Progenitor cell of endocrine pancreas (in vitro differentiated cells): ENCODE data around the gene AOPEP. TPM values are rescaled to one million over a fixed set of nuclear protein-coding genes. Genes with fewer than 3 reads are reported as not detected.
"Not testable (repeated sequence)": the region's sequence is repeated elsewhere in the genome, so short reads cannot be mapped to it uniquely, and the experiment has no call there.

Source experiments
- DNase-seq: peaks from one replicate; pipeline ENCODE4 v3.0.0; 2021; ENCODE audit warnings: low spot score; ENCODE audit not compliant: unreplicated experiment
- H3K27ac Mint-ChIP-seq: 2 replicates; pipeline ENCODE4 v1.8.0; 2021; ENCODE audit warnings: mild to moderate bottlenecking, moderate library complexity, mixed read lengths
- H3K27me3 Mint-ChIP-seq: 2 replicates; pipeline ENCODE4 v1.8.0; 2021; ENCODE audit warnings: mixed read lengths
- H3K36me3 Mint-ChIP-seq: 2 replicates; pipeline ENCODE4 v1.8.0; 2022; ENCODE audit warnings: mixed read lengths; ENCODE audit not compliant: insufficient read depth
- H3K4me1 Mint-ChIP-seq: 2 replicates; pipeline ENCODE4 v1.8.0; 2021; ENCODE audit warnings: low read depth, mixed read lengths
- H3K4me3 Mint-ChIP-seq: 2 replicates; pipeline ENCODE4 v1.8.0; 2021; ENCODE audit warnings: low read depth, mild to moderate bottlenecking, moderate library complexity, mixed read lengths
- H3K9me3 Mint-ChIP-seq: 2 replicates; pipeline ENCODE4 v1.8.0; 2021; ENCODE audit warnings: low read depth, mixed read lengths
- CTCF ChIP-seq: fragments of 200-600 bp; sonication (generic); IDR thresholded peaks from one replicate; pipeline ENCODE4 v1.5.0; 2021; ENCODE audit warnings: antibody characterized with exemption, mild to moderate bottlenecking; ENCODE audit not compliant: unreplicated experiment
- total RNA-seq: library from RNA; stranded (reverse); gene quantifications from 2 replicates; pipeline ENCODE4 v1.2.1, GENCODE V29; 2021

AOPEP gene
- total RNA-seq, 1 donor from 2014 or later, result 58.2 TPM

- H3K27me3 Mint-ChIP-seq, result no peaks in the 10 kb centered on the region
- H3K27ac Mint-ChIP-seq, result no peak overlapping the region
- H3K36me3 Mint-ChIP-seq, result peaks cover 13% of the 10 kb centered on the region
- no peak for TF ChIP-seq CTCF
- no peak overlapping the region for H3K4me3 Mint-ChIP-seq
- H3K4me1 Mint-ChIP-seq, result no peaks in the 10 kb centered on the region
- DNase-seq, result no peak
- no peaks in the 10 kb centered on the region for H3K9me3 Mint-ChIP-seq
Observed at GRCh38 chr9:94960964-94961363, 234.5 kb downstream of the AOPEP start.

- Mint-ChIP-seq H3K4me3 (no peak overlapping the region), H3K9me3 (no peaks in the 10 kb centered on the region), H3K27me3 (no peaks in the 10 kb centered on the region), H3K36me3 (peaks cover 9% of the 10 kb centered on the region), H3K27ac (no peak overlapping the region), H3K4me1 (no peaks in the 10 kb centered on the region)
- no peak for TF ChIP-seq CTCF
- DNase-seq, result no peak
Observed at GRCh38 chr9:94961870-94962269, 235.4 kb downstream of the AOPEP start.

- not testable (repeated sequence) for H3K27me3 Mint-ChIP-seq, H3K4me3 Mint-ChIP-seq, H3K9me3 Mint-ChIP-seq, H3K27ac Mint-ChIP-seq, H3K4me1 Mint-ChIP-seq, DNase-seq, H3K36me3 Mint-ChIP-seq
Observed at GRCh38 chr9:94965631-94966030, 239.1 kb downstream of the AOPEP start.

- H3K36me3 Mint-ChIP-seq, H3K4me3 Mint-ChIP-seq, H3K9me3 Mint-ChIP-seq, H3K27ac Mint-ChIP-seq, DNase-seq, H3K27me3 Mint-ChIP-seq: not testable (repeated sequence)
- H3K4me1 Mint-ChIP-seq, result peaks cover 10% of the 10 kb centered on the region
Observed at GRCh38 chr9:94966046-94966445, 239.5 kb downstream of the AOPEP start.

GRCh38 chr9:94967482-94967881 is 241.0 kb downstream of the AOPEP start:
- Mint-ChIP-seq H3K27ac (no peak overlapping the region), H3K4me3 (no peak overlapping the region), H3K36me3 (peaks cover 3% of the 10 kb centered on the region), H3K27me3 (no peaks in the 10 kb centered on the region), H3K9me3 (no peaks in the 10 kb centered on the region), H3K4me1 (peaks cover 21% of the 10 kb centered on the region)
- DNase-seq, result no peak
- no peak for TF ChIP-seq CTCF

- Mint-ChIP-seq H3K4me3 (no peak overlapping the region), H3K4me1 (peaks cover 22% of the 10 kb centered on the region), H3K36me3 (peaks cover 2% of the 10 kb centered on the region), H3K27ac (no peak overlapping the region), H3K27me3 (no peaks in the 10 kb centered on the region), H3K9me3 (no peaks in the 10 kb centered on the region)
- no peak for TF ChIP-seq CTCF
- no peak for DNase-seq
Observed at GRCh38 chr9:94971378-94972131, 245.1 kb downstream of the AOPEP start.
